Measurements from ENCODE around the gene WDR70. TPM values are rescaled to one million over a fixed set of nuclear protein-coding genes. Genes with fewer than 3 reads are reported as not detected.

The WDR70 gene
- total and polyA plus RNA-seq, 2 of the 8 experiments (the other 6 are each of a cell fraction or from before 2014, with no cell fraction given) = 10.6 to 37.4 TPM

- Histone ChIP-seq H3K18ac (ENCODE audit: extremely low read depth, low read length) (no peak overlapping the region), H4K91ac (replicated peaks; ENCODE audit: insufficient read length, low read length) (no peak overlapping the region), H2BK20ac (ENCODE audit: low read length) (no peak overlapping the region), H3K14ac (ENCODE audit: insufficient read length) (no peak overlapping the region), H3K23me2 (ENCODE audit: low read depth, low read length) (no peaks in the 10 kb centered on the region), H2BK5ac (ENCODE audit: low read depth, low read length) (no peak overlapping the region), H3K27me3 (replicated peaks in 1 of 4; ENCODE audit: control insufficient read depth in 3 of 4, extremely low read depth in 1 of 4, insufficient read depth in 3 of 4, low read length in 3 of 4) (no peaks in the 10 kb centered on the region), H3K79me2 (ENCODE audit: control insufficient read depth in 1 of 2, insufficient read depth in 2 of 2, low read length in 2 of 2) (no peaks in the 10 kb centered on the region), H3K27ac (ENCODE audit: low read depth, low read length) (no peak overlapping the region), H2BK12ac (ENCODE audit: low read depth, low read length) (no peak overlapping the region), H3K4me1 (replicated peaks in 1 of 4; ENCODE audit: control insufficient read depth in 3 of 4, insufficient read depth in 4 of 4, low read length in 3 of 4) (no peaks in the 10 kb centered on the region), H4K20me1 (replicated peaks in 1 of 2; ENCODE audit: control insufficient read depth in 1 of 2, insufficient read depth in 2 of 2, low read length in 2 of 2) (no peaks in the 10 kb centered on the region), H2BK15ac (ENCODE audit: low read length) (no peak overlapping the region), H3K4ac (replicated peaks; ENCODE audit: insufficient read length, low read depth, low read length) (no peak overlapping the region), H4K8ac (ENCODE audit: extremely low read depth, insufficient read depth, low read length) (no peak overlapping the region), H3K56ac (replicated peaks; ENCODE audit: insufficient read length, low read depth, low read length) (no peak overlapping the region), H3K4me2 (ENCODE audit: insufficient read depth in 1 of 2, low read depth in 2 of 2, low read length in 2 of 2) (no peak overlapping the region), H3K9me3 (ENCODE audit: insufficient read depth in 2 of 2, low read depth in 1 of 2, low read length in 1 of 2) (peaks cover 9 to 14% of the 10 kb centered on the region in 2 experiments; a peak in 3 of 4 replicates), H3K9ac (replicated peaks in 1 of 4; ENCODE audit: extremely low read depth in 1 of 4, low read depth in 3 of 4, low read length in 3 of 4) (no peak overlapping the region), H3K36me3 (ENCODE audit: control insufficient read depth in 2 of 4, insufficient read depth in 4 of 4, low read length in 3 of 4) (no peaks in the 10 kb centered on the region), H3K23ac (ENCODE audit: insufficient read length) (no peak overlapping the region), H2AK5ac (ENCODE audit: low read depth, low read length) (no peak overlapping the region), H4K5ac (ENCODE audit: insufficient read length, low read depth, low read length) (no peak overlapping the region), H2BK120ac (replicated peaks; ENCODE audit: low read depth, low read length) (no peak overlapping the region), H2AFZ (ENCODE audit: low read length) (no peak overlapping the region), H3K4me3 (ENCODE audit: extremely low read depth in 1 of 4, insufficient read depth in 2 of 4, low read depth in 3 of 4, low read length in 4 of 4) (no peak overlapping the region), H3K79me1 (ENCODE audit: low read depth, low read length) (no peaks in the 10 kb centered on the region)
- FAIRE-seq = no peak
- ChIA-PET CTCF (ENCODE audit: partially characterized antibody) (interaction anchor here (1.0 to 5.0 kb wide), 16 partner anchors 8 to 437 kb away, joined by 3 to 42 read pairs (median 4); no protein-coding TSS in a partner anchor), POLR2A (ENCODE audit: partially characterized antibody) (no interaction called here)
- TF ChIP-seq RXRA (IDR thresholded peaks at IDR 0.05; ENCODE audit: insufficient read depth, low read depth, low read length) = no peak
- TF ChIP-seq CHD2 (IDR thresholded peaks at IDR 0.05; ENCODE audit: low read length) = no peak
- no peak for TF ChIP-seq EP300 (IDR thresholded peaks at IDR 0.05; ENCODE audit: borderline replicate concordance in 1 of 2, low read depth in 2 of 2, low read length in 2 of 2)
- no peak for TF ChIP-seq BCL11A (IDR thresholded peaks at IDR 0.05; ENCODE audit: low read depth in 2 of 2, low read length in 2 of 2)
- TF ChIP-seq, protein P1, sequence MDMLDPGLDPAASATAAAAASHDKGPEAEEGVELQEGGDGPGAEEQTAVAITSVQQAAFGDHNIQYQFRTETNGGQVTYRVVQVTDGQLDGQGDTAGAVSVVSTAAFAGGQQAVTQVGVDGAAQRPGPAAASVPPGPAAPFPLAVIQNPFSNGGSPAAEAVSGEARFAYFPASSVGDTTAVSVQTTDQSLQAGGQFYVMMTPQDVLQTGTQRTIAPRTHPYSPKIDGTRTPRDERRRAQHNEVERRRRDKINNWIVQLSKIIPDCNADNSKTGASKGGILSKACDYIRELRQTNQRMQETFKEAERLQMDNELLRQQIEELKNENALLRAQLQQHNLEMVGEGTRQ (IDR thresholded peaks at IDR 0.05; ENCODE audit: low read length) = no peak
- no peak for TF ChIP-seq BRCA1 (IDR thresholded peaks at IDR 0.05; ENCODE audit: low read depth, low read length)
- TF ChIP-seq SP2 (IDR thresholded peaks at IDR 0.05; ENCODE audit: low read length) = no peak
- TF ChIP-seq GABPA (IDR thresholded peaks at IDR 0.05; ENCODE audit: borderline replicate concordance, insufficient read depth, low read length) = no peak
- no peak for TF ChIP-seq EZH2 (IDR thresholded peaks at IDR 0.05; ENCODE audit: low read depth, low read length, severe bottlenecking)
- TF ChIP-seq SIRT6 (IDR thresholded peaks at IDR 0.05; ENCODE audit: low read length) = no peak
- no peak for TF ChIP-seq CTBP2 (IDR thresholded peaks at IDR 0.05; ENCODE audit: borderline replicate concordance, insufficient read depth, insufficient read length, low read length)
- TF ChIP-seq RBBP5 (IDR thresholded peaks at IDR 0.05; ENCODE audit: borderline replicate concordance, low read depth, low read length) = no peak
- 95% methylated on average over 1 of the region's 1 CpG; no CpG with 5 or more reads in 1 of the 2 experiments for WGBS, 2 experiments (ENCODE audit: extremely low coverage in 1 of 2, insufficient coverage in 1 of 2, insufficient read length in 1 of 2, insufficient replicate concordance in 2 of 2, low coverage in 1 of 2, low lambda C conversion rate in 2 of 2, missing lambda C conversion rate in 1 of 2)
- no peak for DNase-seq (ENCODE audit: low read depth in 1 of 2, low spot score in 2 of 2)
Observed at GRCh38 chr5:37773809-37774208, 394.7 kb downstream of the WDR70 start.
